Dermis blood vessel endothelial cell (primary cell): ENCODE results near the gene FAM117A. TPM values are rescaled to one million over a fixed set of nuclear protein-coding genes. Genes with fewer than 3 reads are reported as not detected.
A peak's percentile ranks its signal among the peaks of the same experiment; 100 is the strongest.

Experiments
- DNase-seq: peaks from one replicate; pipeline ENCODE4 v3.0.0; 2010
- total RNA-seq: library from RNA; depleted of rRNA; stranded (reverse); fragments of >200 nt; gene quantifications from 2 replicates; pipeline ENCODE4 v1.2.3, GENCODE V29; 2014

FAM117A gene
- 15.5 and 25.4 TPM in 2 replicates for total RNA-seq

- peak; percentile 99 for DNase-seq
Measured at GRCh38 chr17:49763735-49764558, at the start of gene FAM117A. TSS of gene FAM117A (minus strand) at chr17:49764131. CDS start at chr17:49764087, 44 bp downstream.

GRCh38 chr17:49809056-49809455 lies 45.1 kb upstream of the FAM117A start:
- DNase-seq: no peak

- DNase-seq: no peak
Measured at GRCh38 chr17:49798738-49799137, 34.8 kb upstream of the FAM117A start.

- no peak for DNase-seq
Measured at GRCh38 chr17:49798182-49798581, 34.3 kb upstream of the FAM117A start.

- no peak for DNase-seq
Measured at GRCh38 chr17:49795372-49795771, 31.4 kb upstream of the FAM117A start.

GRCh38 chr17:49793309-49793708 lies 29.4 kb upstream of the FAM117A start:
- DNase-seq: no peak

GRCh38 chr17:49789243-49789578 lies 25.3 kb upstream of the FAM117A start:
- DNase-seq: no peak

- DNase-seq: peak; percentile 100
Measured at GRCh38 chr17:49788478-49789242, 24.7 kb upstream of the FAM117A start, which contains the start of gene KAT7. TSS of gene KAT7 (plus strand) at chr17:49788681. CDS start at chr17:49788835, 154 bp downstream.

- no peak for DNase-seq
Measured at GRCh38 chr17:49787884-49788477, 24.1 kb upstream of the FAM117A start.

- DNase-seq: no peak
Measured at GRCh38 chr17:49784636-49785035, 20.7 kb upstream of the FAM117A start.

- no peak for DNase-seq
Measured at GRCh38 chr17:49783791-49784190, 19.9 kb upstream of the FAM117A start.

- no peak for DNase-seq
Measured at GRCh38 chr17:49783071-49783715, 19.3 kb upstream of the FAM117A start.

GRCh38 chr17:49779739-49780231 lies 15.9 kb upstream of the FAM117A start:
- DNase-seq: peak; percentile 88

GRCh38 chr17:49779156-49779738 lies 15.3 kb upstream of the FAM117A start:
- no peak for DNase-seq

GRCh38 chr17:49777563-49777962 lies 13.6 kb upstream of the FAM117A start:
- DNase-seq: no peak

GRCh38 chr17:49776551-49777300 lies 12.8 kb upstream of the FAM117A start:
- DNase-seq: no peak

- DNase-seq: peak; percentile 95
Measured at GRCh38 chr17:49775546-49776260, 11.8 kb upstream of the FAM117A start.

- no peak for DNase-seq
Measured at GRCh38 chr17:49766918-49767530, 3.1 kb upstream of the FAM117A start.

- DNase-seq: peak; percentile 5
Measured at GRCh38 chr17:49764559-49765180, 739 bp upstream of the FAM117A start.
